Esophagus muscularis mucosa (tissue), 4 donors: ENCODE measurements around the gene ABR. TPM values are rescaled to one million over a fixed set of nuclear protein-coding genes. Genes with fewer than 3 reads are reported as not detected.

Experiments
- DNase-seq: peaks from one replicate; pipeline ENCODE4 v3.0.0-alpha.2; 2017; ENCODE audit errors: extremely low spot score
- H3K27ac ChIP-seq, 4 donors: fragments of 200-600 bp; sonication (generic); replicated peaks in 1 of 4; 1 replicate in 3 of 4; 2 replicates in 1 of 4; pipeline ENCODE4 v1.5.1; 2016 to 2019; ENCODE audit warnings: mild to moderate bottlenecking in 1 of 4
- H3K27me3 ChIP-seq, 4 donors: fragments of 200-600 bp; sonication (generic); one replicate each; pipeline versions ENCODE4 v1.5.1 to v1.6.0; 2016 to 2019
- H3K36me3 ChIP-seq, 4 donors: fragments of 200-600 bp; sonication (generic); one replicate each; pipeline ENCODE4 v1.5.1; 2016 to 2019
- H3K4me1 ChIP-seq, 4 donors: fragments of 200-600 bp; sonication (generic); one replicate each; pipeline ENCODE4 v1.5.1; 2016 to 2019
- H3K4me3 ChIP-seq, 4 donors: fragments of 200-600 bp; sonication (generic); 1 replicate in 2 of 4; 2 replicates in 2 of 4; pipeline ENCODE4 v1.5.1; 2016 to 2019; ENCODE audit warnings: mild to moderate bottlenecking in 4 of 4, moderate library complexity in 1 of 4
- H3K9me3 ChIP-seq, 4 donors: fragments of 200-600 bp; sonication (generic); 1 replicate in 3 of 4; 2 replicates in 1 of 4; pipeline ENCODE4 v1.5.1; 2016 to 2019
- CTCF ChIP-seq, 3 experiments: fragments of 200-600 bp in 2 of 3; fragments of 450-650 bp in 1 of 3; sonication (generic) in 2 of 3; IDR thresholded peaks; one replicate each; pipeline ENCODE4 v1.5.1; 2017 to 2019; ENCODE audit warnings: antibody characterized with exemption in 3 of 3, mild to moderate bottlenecking in 2 of 3, moderate library complexity in 1 of 3
- EP300 ChIP-seq: sonication (generic); formaldehyde crosslinking; IDR thresholded peaks from one replicate; pipeline ENCODE4 v1.6.1; 2017; ENCODE audit warnings: antibody characterized with exemption
- POLR2A ChIP-seq: fragments of 450-650 bp; IDR thresholded peaks from one replicate; pipeline ENCODE4 v1.6.1; 2017; ENCODE audit warnings: antibody characterized with exemption, moderate library complexity, mild to moderate bottlenecking, low read depth
- POLR2AphosphoS5 ChIP-seq, 2 donors: sonication (generic); formaldehyde crosslinking; IDR thresholded peaks; one replicate each; pipeline ENCODE4 v1.6.1; 2017; ENCODE audit warnings: antibody characterized with exemption in 2 of 2
- WGBS: methylation state at CpG from one replicate; pipeline ENCODE4 v1.1.5; 2018; 5-methylcytosine and 5-hydroxymethylcytosine counted together
- intact Hi-C: fragments of 100-400 bp; cut with DNase I; formaldehyde crosslinking; loops from one replicate; pipeline ENCODE4 v1.15.1; 2023
- total RNA-seq, 4 donors: library from RNA; depleted of rRNA; stranded (reverse); fragments of >200 nt; gene quantifications; one replicate each; pipeline versions ENCODE4 v1.1.0 to v1.2.1, GENCODE V29; 2016

Gene ABR
- total RNA-seq, 4 donors from 2014 or later, result 98.4 to 142 (median 114) TPM

DNA sequence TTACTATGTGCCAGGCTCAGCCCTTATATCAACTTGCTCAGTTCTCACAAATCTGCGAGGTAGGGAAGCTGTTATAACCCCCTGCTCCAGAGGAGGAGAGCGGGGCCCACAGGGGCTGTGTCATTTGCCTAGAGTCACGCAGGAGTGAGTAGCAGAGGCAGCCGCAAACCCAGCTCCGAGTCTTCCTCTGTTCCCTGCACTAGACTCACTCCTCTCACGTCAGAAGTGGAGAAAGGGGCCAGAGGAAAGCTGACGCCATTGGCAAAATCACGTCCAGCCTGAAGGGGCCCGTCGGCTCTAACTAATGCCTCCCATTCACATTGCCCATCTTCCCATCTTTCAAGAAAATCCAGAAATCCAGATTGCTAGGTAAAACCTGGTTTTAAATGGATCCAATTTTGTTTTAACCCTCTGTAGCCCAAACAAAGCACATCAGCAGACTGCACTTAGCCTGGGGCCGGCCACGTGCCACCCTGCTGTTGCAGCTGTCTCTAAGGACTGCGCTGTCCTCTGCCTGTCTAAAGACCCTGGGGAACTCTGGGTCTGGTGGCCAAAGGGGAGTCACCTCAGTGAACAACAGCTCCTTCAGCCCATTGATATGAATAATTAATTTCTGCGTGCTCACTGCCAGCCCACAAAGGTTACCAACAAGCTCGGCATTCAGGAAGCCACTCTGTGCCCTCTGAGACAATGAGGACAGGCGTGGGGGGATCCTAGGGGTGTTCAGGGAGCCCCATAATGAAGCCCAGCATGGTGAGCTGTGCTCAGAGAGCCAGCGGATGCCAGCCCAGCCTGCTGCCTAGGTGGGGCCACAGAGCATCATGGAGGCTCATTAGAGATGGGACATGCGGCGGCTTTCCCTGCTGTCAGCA lies 36.7 kb upstream of the ABR start:
- DNase-seq, result no peak
- intact Hi-C loops, result no loop called here
- Histone ChIP-seq H3K27me3 (peaks cover 0 to 28% (median 0%) of the 10 kb centered on the region in 4 donors), H3K4me3 (no peak overlapping the region), H3K27ac (no peak overlapping the region), H3K9me3 (no peaks in the 10 kb centered on the region), H3K4me1 (no peaks in the 10 kb centered on the region), H3K36me3 (no peaks in the 10 kb centered on the region)
- 80% methylated on average over 15 of the region's 19 CpGs for WGBS
- no peak for TF ChIP-seq POLR2AphosphoS5 (IDR thresholded peaks at IDR 0.05)
- no peak for TF ChIP-seq POLR2A
- TF ChIP-seq CTCF (IDR thresholded peaks at IDR 0.05), result no peak

- no peaks in the 10 kb centered on the region for H3K4me1 ChIP-seq
- H3K36me3 ChIP-seq, result no peaks in the 10 kb centered on the region
- no peak overlapping the region for H3K4me3 ChIP-seq
- DNase-seq, result no peak
- no peak overlapping the region for H3K27ac ChIP-seq
- no peaks in the 10 kb centered on the region for H3K9me3 ChIP-seq
- WGBS, result 62% methylated on average over 4 of the region's 4 CpGs
- TF ChIP-seq CTCF (IDR thresholded peaks at IDR 0.05) (no peak), POLR2AphosphoS5 (IDR thresholded peaks at IDR 0.05) (no peak), POLR2A (no peak), EP300 (no peak)
- H3K27me3 ChIP-seq, result peaks cover 0 to 27% (median 0%) of the 10 kb centered on the region in 4 donors
- intact Hi-C loops, result no loop called here
Measured at GRCh38 chr17:1212946-1213345, 33.2 kb upstream of the ABR start.

DNA sequence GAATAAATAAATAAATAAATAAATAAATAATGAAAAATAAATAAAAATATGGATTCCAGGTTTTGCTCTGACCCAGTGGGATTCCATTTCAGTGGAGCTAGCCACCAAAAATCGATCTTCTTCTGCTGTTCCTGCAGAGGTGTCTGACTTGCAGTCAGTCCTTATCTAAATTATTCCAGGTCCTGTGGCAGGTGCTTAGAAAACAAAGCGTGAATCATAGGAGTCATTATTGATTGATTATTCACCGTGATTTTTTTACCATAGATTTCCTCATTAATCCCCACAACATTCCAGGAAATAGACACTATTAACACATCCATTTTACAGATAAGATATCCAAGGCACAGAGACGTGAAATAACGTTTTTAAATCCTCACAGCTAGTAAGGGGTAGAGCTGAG lies 31.5 kb upstream of the ABR start:
- intact Hi-C loops, result no loop called here
- no peak overlapping the region for H3K4me3 ChIP-seq
- H3K27ac ChIP-seq, result no peak overlapping the region
- no peak for DNase-seq
- H3K36me3 ChIP-seq, result no peaks in the 10 kb centered on the region
- no peak for TF ChIP-seq POLR2A
- TF ChIP-seq CTCF (IDR thresholded peaks at IDR 0.05), result no peak
- no peak for TF ChIP-seq EP300
- no peak for TF ChIP-seq POLR2AphosphoS5 (IDR thresholded peaks at IDR 0.05)
- H3K4me1 ChIP-seq, result no peaks in the 10 kb centered on the region
- WGBS, result 87% methylated on average over 5 of the region's 5 CpGs
- no peaks in the 10 kb centered on the region for H3K9me3 ChIP-seq
- peaks cover 0 to 19% (median 0%) of the 10 kb centered on the region in 4 donors for H3K27me3 ChIP-seq

- H3K9me3 ChIP-seq, result no peaks in the 10 kb centered on the region
- TF ChIP-seq EP300 (no peak), POLR2AphosphoS5 (IDR thresholded peaks at IDR 0.05) (no peak), CTCF (IDR thresholded peaks at IDR 0.05) (no peak), POLR2A (no peak)
- no peak overlapping the region for H3K4me3 ChIP-seq
- intact Hi-C loops, result no loop called here
- no peaks in the 10 kb centered on the region for H3K36me3 ChIP-seq
- H3K27me3 ChIP-seq, result peaks cover 0 to 16% (median 0%) of the 10 kb centered on the region in 4 donors
- no peak overlapping the region for H3K27ac ChIP-seq
- WGBS, result 87% methylated on average over 6 of the region's 6 CpGs
- H3K4me1 ChIP-seq, result peaks cover 0 to 4% (median 3%) of the 10 kb centered on the region in 4 donors
- DNase-seq, result no peak
Measured at GRCh38 chr17:1208966-1209365, 29.2 kb upstream of the ABR start.
